Measurements from ENCODE around the gene SMC1B.
"Not testable (repeated sequence)": the region's sequence is repeated elsewhere in the genome, so short reads cannot be mapped to it uniquely, and the experiment has no call there.

SMC1B gene

DNA sequence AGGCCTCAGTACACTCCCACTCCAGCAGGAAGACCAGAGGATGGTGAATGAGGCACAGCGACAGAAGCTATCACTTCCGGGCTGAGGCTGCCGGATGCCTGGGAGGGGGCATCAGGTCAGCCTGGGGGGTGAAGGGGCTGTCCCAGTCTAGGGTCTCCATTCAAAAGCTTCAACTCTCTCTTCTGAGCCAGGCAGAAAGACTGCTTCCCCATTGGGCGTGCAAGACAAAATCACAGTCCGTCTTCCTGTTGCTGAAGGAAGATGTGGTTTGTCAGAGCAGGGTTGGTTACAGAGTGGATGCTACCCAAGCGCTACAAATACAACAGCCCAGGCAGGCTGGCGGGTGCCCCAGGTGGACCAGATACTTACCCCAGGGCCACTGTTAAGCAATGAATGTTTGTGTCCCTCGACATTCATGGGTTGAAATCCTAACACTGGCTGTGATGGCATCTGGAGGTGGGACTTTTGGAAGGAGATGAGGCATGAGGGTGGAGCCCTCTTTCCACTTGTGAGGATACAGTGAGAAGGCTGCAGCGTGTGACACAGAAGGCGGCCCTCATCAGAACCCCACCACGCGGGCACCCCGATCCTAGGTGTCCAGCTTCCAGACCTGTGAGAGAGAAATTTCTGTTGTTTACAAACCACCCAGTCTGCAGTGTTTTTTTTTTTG is 116.6 kb downstream of the SMC1B start:
- DNase-seq (ENCODE audit: low spot score) = no peak

DNA sequence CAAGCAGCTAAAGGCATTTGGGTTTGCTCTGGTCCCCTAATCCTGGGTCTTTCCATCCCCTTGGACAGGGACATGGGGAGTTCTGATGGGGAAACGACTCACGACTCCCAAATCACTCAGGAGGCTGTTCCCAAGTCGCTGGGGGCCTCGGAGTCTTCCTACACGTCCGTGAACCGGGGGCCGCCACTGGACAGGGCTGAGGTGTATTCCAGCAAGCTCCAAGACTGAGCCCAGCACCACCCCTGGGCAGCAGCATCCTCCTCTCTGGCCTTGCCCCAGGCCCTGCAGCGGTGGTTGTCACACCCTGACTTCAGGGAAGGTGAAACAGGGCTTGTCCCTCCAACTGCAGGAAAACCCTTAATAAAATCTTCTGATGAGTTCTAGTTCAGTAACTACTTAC is 117.9 kb downstream of the SMC1B start:
- no peak for DNase-seq (ENCODE audit: low spot score)

DNA sequence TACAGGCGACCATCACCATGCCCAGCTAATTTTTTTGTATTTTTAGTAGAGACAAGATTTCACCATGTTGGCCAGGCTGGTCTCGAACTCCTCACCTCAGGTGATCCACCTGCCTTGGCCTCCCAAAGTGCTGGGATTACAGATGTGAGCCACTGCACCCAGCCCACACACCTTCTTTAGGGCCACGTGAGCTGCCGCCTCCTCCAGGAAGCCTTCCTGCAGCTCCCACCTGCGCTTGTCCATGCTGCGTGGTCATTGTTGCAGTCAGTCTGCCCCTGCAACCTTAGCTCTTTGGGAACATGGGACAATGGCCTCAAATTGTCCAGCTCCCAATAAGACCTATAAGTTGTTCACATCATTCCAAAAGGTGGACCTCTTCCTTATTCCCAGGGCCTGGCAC is 118.4 kb downstream of the SMC1B start:
- DNase-seq (ENCODE audit: low spot score) = not testable (repeated sequence)
